GM19395 (cell line): ENCODE data around the gene HHAT.

Source experiments
- ATAC-seq: cut with Tn5 transposase; IDR thresholded peaks from one replicate; pipeline ENCODE4 v1.9.1; 2021; ENCODE audit warnings: mild to moderate bottlenecking, moderate library complexity; ENCODE audit not compliant: unreplicated experiment

HHAT gene

GRCh38 chr1:210698661-210699060, 370.0 kb downstream of the HHAT start:
- no peak for ATAC-seq

- no peak for ATAC-seq
These were observed 371.4 kb downstream of the HHAT start for GRCh38 chr1:210700083-210700482.

- no peak for ATAC-seq
These were observed 371.8 kb downstream of the HHAT start for GRCh38 chr1:210700511-210700910.

- ATAC-seq = no peak
These were observed 373.8 kb downstream of the HHAT start for GRCh38 chr1:210702506-210702905.

- ATAC-seq = no peak
These were observed 374.9 kb downstream of the HHAT start for GRCh38 chr1:210703593-210703992.

- ATAC-seq = no peak
These were observed 376.4 kb downstream of the HHAT start for GRCh38 chr1:210705086-210705485.

- ATAC-seq = no peak
These were observed 377.5 kb downstream of the HHAT start for GRCh38 chr1:210706246-210706645.

GRCh38 chr1:210707300-210708240, 378.9 kb downstream of the HHAT start:
- no peak for ATAC-seq

- no peak for ATAC-seq
These were observed 381.0 kb downstream of the HHAT start for GRCh38 chr1:210709701-210710100.

- no peak for ATAC-seq
These were observed 383.3 kb downstream of the HHAT start for GRCh38 chr1:210711825-210712612.

- no peak for ATAC-seq
These were observed 386.4 kb downstream of the HHAT start for GRCh38 chr1:210715072-210715471.

- ATAC-seq = no peak
These were observed 393.8 kb downstream of the HHAT start for GRCh38 chr1:210722410-210723081.

- ATAC-seq = no peak
These were observed 394.9 kb downstream of the HHAT start for GRCh38 chr1:210723646-210724045.

- no peak for ATAC-seq
These were observed 396.1 kb downstream of the HHAT start for GRCh38 chr1:210724768-210725167.
